SK-N-SH (cell line): ENCODE results near the gene DUXB. TPM values are rescaled to one million over a fixed set of nuclear protein-coding genes. Genes with fewer than 3 reads are reported as not detected.

Experiments
- CTCF ChIA-PET: fragments of 300-600, 350-600 bp; formaldehyde crosslinking; extraction: SDS; loops from one replicate; lab custom pipeline; 2021; lab: Yijun Ruan, JAX
- POLR2A ChIA-PET: fragments of 350-600 bp; sonication (Branson Sonifier 250); formaldehyde crosslinking; extraction: SDS; loops from one replicate; lab custom pipeline; 2020; ENCODE audit warnings: antibody characterized with exemption, inconsistent platforms; lab: Yijun Ruan, JAX
- DNase-seq: peaks from one replicate; pipeline ENCODE4 v3.0.0; 2012
- H2AFZ ChIP-seq: fragments of 200-600 bp; sonication (generic); 2 replicates; pipeline ENCODE4 v1.8.1; 2016; ENCODE audit warnings: antibody characterized with exemption, mild to moderate bottlenecking, low read depth
- H3F3A ChIP-seq: fragments of 200-600 bp; sonication (generic); replicated peaks from 2 replicates; pipeline ENCODE3; 2016; ENCODE audit warnings: antibody characterized with exemption, mild to moderate bottlenecking; ENCODE audit not compliant: insufficient read depth
- H3K27ac ChIP-seq, 2 experiments: fragments of 200-500 bp in 1 of 2; fragments of 200-600 bp in 1 of 2; sonication (Bioruptor generic) in 1 of 2; sonication (generic), shearing (Covaris generic) in 1 of 2; 2 replicates each; pipeline versions ENCODE4 v1.5.1 to v1.6.1; 2014 to 2016; ENCODE audit warnings: low read depth in 2 of 2, inconsistent platforms in 1 of 2, low read length in 1 of 2, mild to moderate bottlenecking in 1 of 2, mixed read lengths in 1 of 2
- H3K27me3 ChIP-seq: fragments of 200-600 bp; sonication (generic), shearing (Covaris generic); 2 replicates; pipeline ENCODE4 v1.6.1; 2016; ENCODE audit warnings: mixed run types; ENCODE audit not compliant: insufficient read depth
- H3K36me3 ChIP-seq, 2 experiments: fragments of 200-500 bp in 1 of 2; fragments of 200-600 bp in 1 of 2; sonication (Bioruptor generic) in 1 of 2; sonication (generic) in 1 of 2; replicated peaks in 1 of 2; 2 replicates each; pipeline versions ENCODE3 to v1.5.1; 2014 to 2016; ENCODE audit warnings: low read length in 1 of 2, mild to moderate bottlenecking in 1 of 2; ENCODE audit not compliant: insufficient read depth in 2 of 2, control insufficient read depth in 1 of 2
- H3K4me1 ChIP-seq, 2 experiments: fragments of 200-500 bp in 1 of 2; fragments of 200-600 bp in 1 of 2; sonication (Bioruptor generic) in 1 of 2; sonication (generic), shearing (Covaris generic) in 1 of 2; 2 replicates each; pipeline versions ENCODE4 v1.5.1 to v1.6.1; 2014 to 2016; ENCODE audit warnings: low read depth in 1 of 2, low read length in 1 of 2, mixed run types in 1 of 2; ENCODE audit not compliant: insufficient read depth in 2 of 2, control insufficient read depth in 1 of 2
- H3K4me2 ChIP-seq: fragments of 200-600 bp; sonication (generic), shearing (Covaris generic); 2 replicates; pipeline ENCODE4 v1.6.1; 2017; ENCODE audit warnings: mixed run types
- H3K4me3 ChIP-seq, 2 experiments: fragments of 200-500 bp in 1 of 2; fragments of 200-600 bp in 1 of 2; sonication (Bioruptor generic) in 1 of 2; sonication (generic), shearing (Covaris generic) in 1 of 2; 2 replicates each; pipeline versions ENCODE4 v1.5.1 to v1.8.1; 2014 to 2016; ENCODE audit warnings: low read depth in 2 of 2, inconsistent platforms in 1 of 2, low read length in 1 of 2, mild to moderate bottlenecking in 1 of 2, mixed read lengths in 1 of 2, moderate library complexity in 1 of 2
- H3K79me2 ChIP-seq: fragments of 200-600 bp; sonication (generic); 2 replicates; pipeline ENCODE4 v1.8.1; 2017; ENCODE audit warnings: mild to moderate bottlenecking; ENCODE audit not compliant: insufficient read depth
- H3K9ac ChIP-seq: fragments of 200-600 bp; sonication (generic); 2 replicates; pipeline ENCODE4 v1.6.1; 2017; ENCODE audit warnings: mixed run types
- H3K9me2 ChIP-seq: fragments of 200-600 bp; sonication (generic); 2 replicates; pipeline ENCODE4 v1.6.1; 2017; ENCODE audit warnings: mixed run types
- H3K9me3 ChIP-seq: fragments of 200-600 bp; sonication (generic); 2 replicates; pipeline ENCODE4 v1.6.1; 2017; ENCODE audit warnings: mixed run types, mild to moderate bottlenecking, moderate library complexity
- H4K20me1 ChIP-seq: fragments of 200-600 bp; sonication (generic); 2 replicates; pipeline ENCODE4 v1.6.1; 2017; ENCODE audit warnings: mild to moderate bottlenecking, mixed run types; ENCODE audit not compliant: insufficient read depth
- CTCF ChIP-seq: fragments of 200-600 bp; sonication (generic); IDR thresholded peaks from 2 replicates; pipeline ENCODE4 v1.6.1; 2017; ENCODE audit warnings: antibody characterized with exemption, mild to moderate bottlenecking, moderate library complexity
- ELF1 ChIP-seq: IDR thresholded peaks from 2 replicates; pipeline ENCODE4 v1.4.0; 2012
- EP300 ChIP-seq, 2 experiments: IDR thresholded peaks; 2 replicates each; pipeline versions ENCODE4 v1.4.0 to v1.6.1; 2012; ENCODE audit warnings: borderline replicate concordance in 1 of 2, low read depth in 1 of 2, low read length in 1 of 2
- FOXM1 ChIP-seq: IDR thresholded peaks from 2 replicates; pipeline ENCODE4 v1.4.0; 2012; ENCODE audit warnings: low read depth, mild to moderate bottlenecking
- GATA2 ChIP-seq: sonication (generic); formaldehyde crosslinking; IDR thresholded peaks from 2 replicates; pipeline ENCODE4 v1.5.0; 2020; ENCODE audit warnings: mild to moderate bottlenecking, missing genetic modification reagents
- IRF3 ChIP-seq: fragments of 150-350 bp; IDR thresholded peaks from 2 replicates; pipeline ENCODE4 v1.6.1; 2016; ENCODE audit warnings: mild to moderate bottlenecking, low read depth, low read length
- JUND ChIP-seq: IDR thresholded peaks from 2 replicates; pipeline ENCODE4 v1.4.0; 2012
- MAX ChIP-seq: IDR thresholded peaks from 2 replicates; pipeline ENCODE4 v1.4.0; 2012; ENCODE audit warnings: low read depth
- MEF2A ChIP-seq: IDR thresholded peaks from 2 replicates; pipeline ENCODE4 v1.4.0; 2012; ENCODE audit warnings: low read depth, borderline replicate concordance
- MXI1 ChIP-seq: IDR thresholded peaks from 2 replicates; pipeline ENCODE4 v1.6.1; 2012; ENCODE audit warnings: mild to moderate bottlenecking, low read depth, low read length, improper control_type of control experiment
- NFIC ChIP-seq: IDR thresholded peaks from 2 replicates; pipeline ENCODE4 v1.4.0; 2012; ENCODE audit warnings: borderline replicate concordance
- PBX3 ChIP-seq: IDR thresholded peaks from 2 replicates; pipeline ENCODE4; 2012
- RAD21 ChIP-seq: IDR thresholded peaks from 2 replicates; pipeline ENCODE4 v1.6.1; 2012; ENCODE audit warnings: mild to moderate bottlenecking, low read length
- RCOR1 ChIP-seq: fragments of 150-350 bp; IDR thresholded peaks from 2 replicates; pipeline ENCODE4 v1.6.1; 2017; ENCODE audit warnings: antibody characterized with exemption, low read length
- REST ChIP-seq: IDR thresholded peaks from 2 replicates; pipeline ENCODE4 v1.6.1; 2012; ENCODE audit warnings: mild to moderate bottlenecking, low read depth, low read length, moderate library complexity
- RXRA ChIP-seq: IDR thresholded peaks from 2 replicates; pipeline ENCODE4 v1.4.0; 2012; ENCODE audit warnings: low read depth, mild to moderate bottlenecking, borderline replicate concordance
- TCF12 ChIP-seq: IDR thresholded peaks from 2 replicates; pipeline ENCODE4 v1.4.0; 2012
- USF2 ChIP-seq: fragments of 150-350 bp; IDR thresholded peaks from 2 replicates; pipeline ENCODE4 v1.6.1; 2017; ENCODE audit warnings: antibody characterized with exemption, low read length, low read depth, borderline replicate concordance
- WGBS: methylation state at CpG from one replicate; pipeline ENCODE4 v1.1.6; 2017; ENCODE audit warnings: low lambda C conversion rate; 5-methylcytosine and 5-hydroxymethylcytosine counted together
- polyA plus RNA-seq, 3 experiments: library from polyadenylated mRNA; depleted of rRNA; stranded (reverse); fragments of >200 nt; gene quantifications; 2 replicates each; pipeline ENCODE4 v1.2.3, GENCODE V29; 2012

Gene DUXB
- polyA plus RNA-seq, 1 of the 3 experiments (the other 2 are of a cell fraction): not detected

GRCh38 chr16:75682308-75682707 is 19.0 kb downstream of the DUXB start:
- H3K79me2 ChIP-seq: no peaks in the 10 kb centered on the region
- H3F3A ChIP-seq: no peaks in the 10 kb centered on the region
- H3K9me3 ChIP-seq: no peaks in the 10 kb centered on the region
- no peaks in the 10 kb centered on the region for H3K36me3 ChIP-seq
- H3K4me3 ChIP-seq: no peak overlapping the region
- no peaks in the 10 kb centered on the region for H3K27me3 ChIP-seq
- TF ChIP-seq MAX: no peak
- TF ChIP-seq RAD21: no peak
- no peak for TF ChIP-seq ELF1
- no peak for TF ChIP-seq MXI1
- TF ChIP-seq RXRA: no peak
- TF ChIP-seq NFIC: no peak
- no peak for TF ChIP-seq FOXM1
- TF ChIP-seq JUND: no peak
- no peak for TF ChIP-seq MEF2A
- TF ChIP-seq REST: no peak
- no peak for TF ChIP-seq PBX3
- TF ChIP-seq CTCF: no peak
- no peak for TF ChIP-seq GATA2 (CRISPR knock-in tag)
- no peak for TF ChIP-seq RCOR1
- no peak for TF ChIP-seq EP300 (IDR thresholded peaks at IDR 0.05; ENCODE audit: borderline replicate concordance in 1 of 2, low read depth in 1 of 2, low read length in 1 of 2)
- no peak for TF ChIP-seq USF2
- no peak for TF ChIP-seq TCF12
- TF ChIP-seq IRF3: no peak
- POLR2A ChIA-PET: no interaction called here
- H3K4me2 ChIP-seq: no peak overlapping the region
- no peaks in the 10 kb centered on the region for H3K9me2 ChIP-seq
- no peak overlapping the region for H3K27ac ChIP-seq
- no peak for DNase-seq
- CTCF ChIA-PET: no interaction called here
- no peaks in the 10 kb centered on the region for H3K4me1 ChIP-seq
- no peak overlapping the region for H2AFZ ChIP-seq
- no peak overlapping the region for H3K9ac ChIP-seq
- no peaks in the 10 kb centered on the region for H4K20me1 ChIP-seq
- WGBS: 63% methylated on average over 14 of the region's 14 CpGs
